Activated CD4-positive, alpha-beta T cell treated with anti-CD3 and anti-CD28 coated beads for 1 hour (primary cell): Measurements from ENCODE around the gene TPD52L2.

ENCODE experiments used
- DNase-seq: peaks from one replicate; pipeline ENCODE4 v3.0.0-alpha.2; 2020

The TPD52L2 gene

GRCh38 chr20:63882257-63883200 is 17.5 kb downstream of the TPD52L2 start:
- no peak for DNase-seq

- no peak for DNase-seq
Measured at GRCh38 chr20:63883201-63883593, 18.1 kb downstream of the TPD52L2 start.

- no peak for DNase-seq
Measured at GRCh38 chr20:63884506-63885263, 19.6 kb downstream of the TPD52L2 start.

GRCh38 chr20:63885264-63886053 is 20.4 kb downstream of the TPD52L2 start:
- no peak for DNase-seq

- DNase-seq = no peak
Measured at GRCh38 chr20:63886054-63886419, 21.0 kb downstream of the TPD52L2 start.

GRCh38 chr20:63886921-63887320 is 21.9 kb downstream of the TPD52L2 start:
- no peak for DNase-seq

GRCh38 chr20:63889241-63890200 is 24.5 kb downstream of the TPD52L2 start:
- DNase-seq = no peak

GRCh38 chr20:63890201-63890576 is 25.1 kb downstream of the TPD52L2 start:
- DNase-seq = no peak

- DNase-seq = no peak
Measured at GRCh38 chr20:63890616-63891015, 25.5 kb downstream of the TPD52L2 start.

GRCh38 chr20:63891061-63892002 is 26.3 kb downstream of the TPD52L2 start:
- no peak for DNase-seq

- DNase-seq = no peak
Measured at GRCh38 chr20:63892402-63892801, 27.3 kb downstream of the TPD52L2 start.

GRCh38 chr20:63893999-63894357 is 28.9 kb downstream of the TPD52L2 start:
- no peak for DNase-seq

GRCh38 chr20:63894358-63895201 is 29.5 kb downstream of the TPD52L2 start, which contains the start of gene DNAJC5:
TSS of gene DNAJC5 (plus strand) at chr20:63895126. CDS start at chr20:63928346, 33,220 bp downstream.
- peak; percentile 97 for DNase-seq

- DNase-seq = no peak
Measured at GRCh38 chr20:63895202-63895951, 30.3 kb downstream of the TPD52L2 start.

- no peak for DNase-seq
Measured at GRCh38 chr20:63895952-63896263, 30.8 kb downstream of the TPD52L2 start.

GRCh38 chr20:63896264-63897105 is 31.4 kb downstream of the TPD52L2 start:
- no peak for DNase-seq

GRCh38 chr20:63897978-63898561 is 33.0 kb downstream of the TPD52L2 start:
- no peak for DNase-seq
